Cerebellar nuclear complex (tissue), 1 donor: Measurements from ENCODE around the gene ARHGAP29.

ENCODE experiments used
- DNase-seq, 2 experiments: peaks; one replicate each; lab custom pipeline; 2025; lab: John Stamatoyannopoulos, UW

The ARHGAP29 gene, protein sequence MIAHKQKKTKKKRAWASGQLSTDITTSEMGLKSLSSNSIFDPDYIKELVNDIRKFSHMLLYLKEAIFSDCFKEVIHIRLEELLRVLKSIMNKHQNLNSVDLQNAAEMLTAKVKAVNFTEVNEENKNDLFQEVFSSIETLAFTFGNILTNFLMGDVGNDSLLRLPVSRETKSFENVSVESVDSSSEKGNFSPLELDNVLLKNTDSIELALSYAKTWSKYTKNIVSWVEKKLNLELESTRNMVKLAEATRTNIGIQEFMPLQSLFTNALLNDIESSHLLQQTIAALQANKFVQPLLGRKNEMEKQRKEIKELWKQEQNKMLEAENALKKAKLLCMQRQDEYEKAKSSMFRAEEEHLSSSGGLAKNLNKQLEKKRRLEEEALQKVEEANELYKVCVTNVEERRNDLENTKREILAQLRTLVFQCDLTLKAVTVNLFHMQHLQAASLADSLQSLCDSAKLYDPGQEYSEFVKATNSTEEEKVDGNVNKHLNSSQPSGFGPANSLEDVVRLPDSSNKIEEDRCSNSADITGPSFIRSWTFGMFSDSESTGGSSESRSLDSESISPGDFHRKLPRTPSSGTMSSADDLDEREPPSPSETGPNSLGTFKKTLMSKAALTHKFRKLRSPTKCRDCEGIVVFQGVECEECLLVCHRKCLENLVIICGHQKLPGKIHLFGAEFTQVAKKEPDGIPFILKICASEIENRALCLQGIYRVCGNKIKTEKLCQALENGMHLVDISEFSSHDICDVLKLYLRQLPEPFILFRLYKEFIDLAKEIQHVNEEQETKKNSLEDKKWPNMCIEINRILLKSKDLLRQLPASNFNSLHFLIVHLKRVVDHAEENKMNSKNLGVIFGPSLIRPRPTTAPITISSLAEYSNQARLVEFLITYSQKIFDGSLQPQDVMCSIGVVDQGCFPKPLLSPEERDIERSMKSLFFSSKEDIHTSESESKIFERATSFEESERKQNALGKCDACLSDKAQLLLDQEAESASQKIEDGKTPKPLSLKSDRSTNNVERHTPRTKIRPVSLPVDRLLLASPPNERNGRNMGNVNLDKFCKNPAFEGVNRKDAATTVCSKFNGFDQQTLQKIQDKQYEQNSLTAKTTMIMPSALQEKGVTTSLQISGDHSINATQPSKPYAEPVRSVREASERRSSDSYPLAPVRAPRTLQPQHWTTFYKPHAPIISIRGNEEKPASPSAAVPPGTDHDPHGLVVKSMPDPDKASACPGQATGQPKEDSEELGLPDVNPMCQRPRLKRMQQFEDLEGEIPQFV

GRCh38 chr1:94237291-94238226 is at the start of gene ARHGAP29:
Gene ARHGAP29, minus strand, starts transcription at chr1:94237584. Its CDS starts 5,973 bp downstream, at chr1:94231611.
- peak in 1 of 2 experiments; percentile 27 for DNase-seq

DNA sequence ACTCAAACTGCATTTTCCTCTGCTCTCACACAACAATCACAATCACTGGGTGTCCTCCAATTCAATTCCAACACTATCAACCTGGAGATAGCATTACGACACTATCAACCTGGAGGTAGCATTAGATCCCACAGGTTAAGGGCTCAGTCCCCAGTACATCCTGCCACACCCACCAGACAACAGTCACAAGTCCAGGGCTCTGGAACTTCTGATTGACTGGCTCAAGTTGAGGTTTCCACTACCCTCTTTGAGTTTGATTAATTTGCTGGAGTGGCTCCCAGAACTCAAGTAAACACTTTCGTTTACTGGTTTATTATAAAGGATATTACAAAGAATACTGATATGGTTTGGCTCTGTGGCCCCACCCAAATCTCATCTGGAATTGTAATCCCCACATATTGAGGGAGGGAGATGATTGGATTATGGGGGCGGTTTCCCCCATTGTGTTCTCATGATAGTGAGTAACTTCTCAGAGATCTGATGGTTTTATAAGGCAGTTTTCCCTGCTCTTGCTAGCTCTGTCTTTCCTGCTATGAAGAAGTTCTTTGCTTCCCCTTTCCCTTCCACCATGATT is 49.6 kb upstream of the ARHGAP29 start:
- no peak for DNase-seq

DNA sequence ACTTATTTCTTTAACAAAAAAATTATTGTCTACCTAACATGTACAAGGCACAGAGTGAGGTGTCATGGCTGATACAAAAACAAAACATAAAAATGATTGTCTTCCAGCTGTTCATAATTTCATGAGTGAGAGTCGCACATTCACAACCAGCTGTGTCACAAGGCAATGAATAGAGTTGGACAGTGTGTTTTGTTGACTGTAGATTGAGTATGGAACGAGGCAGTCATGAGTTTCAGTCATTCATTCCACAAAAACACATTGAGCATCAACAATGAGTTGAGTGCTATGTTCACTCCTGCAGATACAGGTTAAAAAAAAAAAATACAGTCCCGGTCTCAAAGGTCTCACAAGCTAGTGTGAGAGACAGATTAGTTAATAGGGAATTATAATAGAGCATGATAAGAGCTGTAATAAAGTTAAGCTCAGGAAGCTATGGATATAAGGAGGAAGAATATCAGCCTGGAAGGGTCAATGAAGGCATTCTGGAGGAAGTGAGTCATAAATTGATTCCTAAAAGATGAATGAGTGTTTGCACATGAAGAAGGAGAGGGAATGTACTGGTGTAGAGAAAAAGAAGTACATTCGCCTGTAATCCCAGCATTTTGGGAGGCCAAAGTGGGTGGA is 47.8 kb upstream of the ARHGAP29 start:
- DNase-seq = no peak

- no peak for DNase-seq
Measured at GRCh38 chr1:94284476-94284875, 47.1 kb upstream of the ARHGAP29 start.

GRCh38 chr1:94283462-94283861 is 46.1 kb upstream of the ARHGAP29 start:
- DNase-seq = no peak

DNA sequence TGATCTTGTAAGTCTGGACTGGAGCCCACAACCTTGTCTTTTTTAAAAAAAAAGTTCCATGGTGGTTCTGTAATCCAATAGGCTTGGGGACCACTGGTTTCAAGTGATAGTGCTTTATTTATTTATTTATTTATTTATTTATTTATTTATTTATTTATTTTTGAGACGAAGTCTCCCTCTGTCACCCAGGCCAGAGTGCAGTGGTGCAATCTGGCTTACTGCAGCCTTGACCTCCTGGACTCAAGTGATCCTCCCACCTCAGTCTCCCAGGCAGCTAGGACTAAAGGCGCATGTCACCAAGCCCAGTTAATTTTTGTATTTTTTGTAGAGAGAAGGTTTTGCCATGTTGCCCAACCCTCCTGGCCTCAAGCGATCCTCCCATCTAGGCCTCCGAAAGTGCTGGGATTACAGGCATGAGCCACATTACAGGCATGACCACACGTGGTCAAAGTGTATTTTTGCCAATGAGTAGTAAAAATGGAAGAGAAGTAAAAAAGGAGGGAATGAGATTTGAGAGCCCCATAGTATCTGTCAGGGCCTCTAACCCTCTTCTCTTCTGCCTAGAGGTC is 44.8 kb upstream of the ARHGAP29 start:
- no peak for DNase-seq

- no peak for DNase-seq
Measured at GRCh38 chr1:94281361-94282142, 44.2 kb upstream of the ARHGAP29 start.

DNA sequence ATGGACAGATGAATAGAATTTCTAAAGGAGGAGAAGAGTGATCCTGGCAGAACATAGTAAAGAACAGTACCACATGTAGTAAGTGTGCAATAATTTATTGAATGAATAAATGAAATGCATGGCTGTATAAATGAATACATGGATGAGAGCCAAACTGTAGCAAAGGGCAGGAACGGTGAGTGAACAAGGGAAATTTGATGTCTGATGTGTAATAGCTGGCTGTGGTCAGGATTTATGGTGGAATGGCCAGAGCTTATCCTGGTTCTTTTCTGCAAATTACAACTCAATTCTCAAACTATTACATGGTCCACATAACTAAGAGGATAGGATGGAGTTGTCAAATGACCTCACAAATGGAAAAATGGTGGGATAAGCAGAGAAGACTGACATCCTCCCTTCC is 43.2 kb upstream of the ARHGAP29 start:
- DNase-seq = no peak

DNA sequence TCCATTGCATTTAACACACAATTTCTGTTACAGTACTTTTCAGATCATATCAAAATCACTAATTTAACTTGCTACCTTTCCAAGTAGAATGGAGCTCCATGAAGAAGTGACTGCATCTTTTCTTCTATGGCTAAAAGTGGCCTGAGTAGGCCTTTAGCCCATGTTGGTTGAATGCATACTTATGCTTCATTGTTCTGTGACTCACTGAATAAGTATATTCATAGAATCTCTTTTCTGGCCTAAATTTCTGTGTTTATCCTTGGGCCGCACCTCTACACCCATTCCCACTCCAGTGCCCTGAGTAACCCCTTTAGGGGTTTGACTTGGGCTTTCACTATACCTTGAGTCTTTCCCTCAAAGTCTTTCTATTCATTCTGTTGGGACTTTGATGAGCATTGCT is 42.1 kb upstream of the ARHGAP29 start:
- DNase-seq = no peak

- DNase-seq = no peak
Measured at GRCh38 chr1:94279038-94279437, 41.7 kb upstream of the ARHGAP29 start.

DNA sequence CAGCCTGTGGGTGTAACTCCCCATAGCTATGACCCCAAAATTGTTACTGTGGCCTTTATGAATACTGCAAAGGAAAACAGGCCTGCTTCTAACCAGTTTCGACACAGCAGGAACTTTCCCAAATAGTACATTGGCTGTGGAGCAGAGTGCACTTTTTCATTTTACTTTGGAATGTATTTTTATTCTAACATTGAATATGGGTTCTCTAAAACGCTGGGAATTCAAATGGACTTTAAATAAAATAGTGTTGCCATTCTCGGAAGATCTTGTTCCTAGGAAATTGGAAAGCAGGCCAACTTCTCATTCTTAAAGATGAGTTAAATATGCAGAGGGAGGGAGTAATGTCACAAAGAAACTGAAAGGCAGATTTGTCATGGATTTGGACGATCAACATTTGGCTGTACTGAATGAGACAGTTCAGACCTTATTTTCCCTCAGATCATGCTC is 39.6 kb upstream of the ARHGAP29 start:
- no peak for DNase-seq

- DNase-seq = no peak
Measured at GRCh38 chr1:94275083-94275482, 37.7 kb upstream of the ARHGAP29 start.

- no peak for DNase-seq
Measured at GRCh38 chr1:94274561-94274960, 37.2 kb upstream of the ARHGAP29 start.

- no peak for DNase-seq
Measured at GRCh38 chr1:94273111-94273510, 35.7 kb upstream of the ARHGAP29 start.

- no peak for DNase-seq
Measured at GRCh38 chr1:94272388-94272787, 35.0 kb upstream of the ARHGAP29 start.

DNA sequence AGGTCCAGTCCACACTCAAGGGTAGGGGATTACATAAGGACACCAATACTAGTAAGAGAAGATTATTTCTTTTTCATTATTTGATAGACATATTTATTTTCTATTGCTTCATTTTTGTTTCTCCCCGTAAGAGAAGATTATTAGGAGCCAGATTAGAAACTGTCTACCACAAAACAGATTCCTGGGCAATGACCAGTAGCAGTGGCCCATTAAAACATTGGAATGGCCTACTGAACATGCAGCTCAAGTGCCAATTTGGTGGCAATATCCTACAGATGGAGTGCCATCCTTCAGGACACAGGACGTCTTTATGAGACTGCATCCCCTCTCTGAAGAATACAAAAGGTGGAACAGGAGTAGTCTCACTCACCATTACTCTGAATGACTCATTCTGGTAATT is 34.0 kb upstream of the ARHGAP29 start:
- no peak for DNase-seq

GRCh38 chr1:94270801-94271203 is 33.4 kb upstream of the ARHGAP29 start:
- DNase-seq = no peak

DNA sequence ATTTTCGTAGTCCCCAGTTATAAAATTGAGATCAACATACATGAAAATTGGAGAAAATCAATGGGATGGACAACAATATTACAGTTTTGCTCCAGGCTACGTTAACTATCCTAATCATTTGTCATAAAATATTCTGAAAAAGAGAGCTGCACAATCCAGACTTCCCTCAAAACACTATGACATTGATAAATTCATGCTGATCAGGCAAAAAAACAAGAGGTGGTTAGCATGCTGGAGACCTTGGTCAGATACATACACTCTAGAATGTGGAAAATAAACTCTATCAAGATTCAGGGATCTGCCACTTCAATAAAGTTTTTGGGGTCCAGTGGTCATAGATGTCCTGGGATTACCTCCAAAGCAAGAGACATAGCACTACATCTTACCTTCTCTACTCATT is 32.5 kb upstream of the ARHGAP29 start:
- no peak for DNase-seq

DNA sequence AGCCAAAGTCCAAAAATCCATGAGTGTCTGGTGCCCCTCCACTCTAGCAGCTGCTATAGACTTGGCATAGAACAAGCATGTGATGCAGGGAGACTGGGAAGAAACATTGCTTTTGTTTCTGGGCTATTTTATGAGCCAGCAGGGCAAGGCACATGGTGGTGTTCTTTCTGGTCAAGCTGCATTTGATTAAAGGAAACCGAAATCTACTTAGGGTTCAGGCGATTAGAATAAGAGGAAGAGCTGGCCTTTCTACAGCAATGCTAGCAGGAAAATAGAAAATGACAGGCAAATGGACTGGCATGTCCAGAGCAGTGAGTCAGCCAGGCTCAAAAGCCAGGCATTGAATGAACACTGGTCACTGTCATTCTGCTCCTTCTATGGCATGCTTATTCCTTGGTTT is 28.5 kb upstream of the ARHGAP29 start:
- no peak for DNase-seq
